Immature natural killer cell (primary cell): ENCODE results near the gene DIAPH2. TPM values are rescaled to one million over a fixed set of nuclear protein-coding genes. Genes with fewer than 3 reads are reported as not detected.

ENCODE experiments used
- DNase-seq, 3 donors: peaks; one replicate each; pipeline ENCODE4 v3.0.0; 2022; ENCODE audit warnings: mixed read lengths in 1 of 3
- H3K27ac Mint-ChIP-seq, 6 donors: one replicate each; pipeline ENCODE4 v1.8.0; 2020; ENCODE audit warnings: mixed read lengths in 6 of 6, mild to moderate bottlenecking in 5 of 6, inconsistent platforms in 4 of 6, moderate library complexity in 3 of 6
- H3K27me3 Mint-ChIP-seq, 3 donors: one replicate each; pipeline ENCODE4 v1.8.0; 2020 to 2021; ENCODE audit warnings: low read depth in 3 of 3, mild to moderate bottlenecking in 3 of 3, mixed read lengths in 3 of 3, moderate library complexity in 3 of 3, inconsistent platforms in 1 of 3
- H3K36me3 Mint-ChIP-seq, 3 donors: one replicate each; pipeline ENCODE4 v1.8.0; 2020; ENCODE audit warnings: mixed read lengths in 3 of 3, inconsistent platforms in 2 of 3, mild to moderate bottlenecking in 2 of 3
- H3K4me1 Mint-ChIP-seq, 2 donors: one replicate each; pipeline ENCODE4 v1.8.0; 2020; ENCODE audit warnings: inconsistent platforms in 2 of 2, mild to moderate bottlenecking in 2 of 2, mixed read lengths in 2 of 2, moderate library complexity in 1 of 2
- H3K4me3 Mint-ChIP-seq, 5 donors: one replicate each; pipeline ENCODE4 v1.8.0; 2020; ENCODE audit warnings: mild to moderate bottlenecking in 5 of 5, mixed read lengths in 5 of 5, inconsistent platforms in 3 of 5, moderate library complexity in 3 of 5
- H3K9me3 Mint-ChIP-seq, 6 donors: one replicate each; pipeline ENCODE4 v1.8.0; 2020; ENCODE audit warnings: mild to moderate bottlenecking in 6 of 6, mixed read lengths in 6 of 6, inconsistent platforms in 4 of 6, moderate library complexity in 3 of 6
- polyA plus RNA-seq, 3 donors: library from polyadenylated mRNA; unstranded; fragments of 300-500 nt; fragmentation: Illumina TruSeq; gene quantifications; one replicate each; pipeline ENCODE4 v1.2.3, GENCODE V29; 2021

The DIAPH2 gene
- polyA plus RNA-seq, 3 donors from 2014 or later = 5.5 to 10.9 (median 9.6) TPM

- Mint-ChIP-seq H3K9me3 (peaks cover 0 to 22% (median 10%) of the 10 kb centered on the region in 6 donors), H3K27ac (no peak overlapping the region), H3K4me3 (no peak overlapping the region), H3K4me1 (peaks cover 7 to 9% of the 10 kb centered on the region in 2 donors), H3K36me3 (peaks cover 0 to 18% (median 10%) of the 10 kb centered on the region in 3 donors), H3K27me3 (peaks cover 0 to 5% (median 3%) of the 10 kb centered on the region in 3 donors)
- no peak for DNase-seq
Measured at GRCh38 chrX:97529536-97530200, 845.0 kb downstream of the DIAPH2 start.

GRCh38 chrX:97531825-97532224 is 847.2 kb downstream of the DIAPH2 start:
- Mint-ChIP-seq H3K27ac (no peak overlapping the region), H3K4me1 (peaks cover 7 to 9% of the 10 kb centered on the region in 2 donors), H3K4me3 (no peak overlapping the region), H3K36me3 (peaks cover 0 to 10% (median 10%) of the 10 kb centered on the region in 3 donors), H3K27me3 (peaks cover 0 to 3% (median 2%) of the 10 kb centered on the region in 3 donors), H3K9me3 (peaks cover 0 to 22% (median 10%) of the 10 kb centered on the region in 6 donors)
- no peak for DNase-seq

- no peaks in the 10 kb centered on the region for H3K9me3 Mint-ChIP-seq
- DNase-seq = no peak
- H3K4me1 Mint-ChIP-seq = no peaks in the 10 kb centered on the region
- no peaks in the 10 kb centered on the region for H3K36me3 Mint-ChIP-seq
- H3K4me3 Mint-ChIP-seq = no peak overlapping the region
- H3K27me3 Mint-ChIP-seq = no peaks in the 10 kb centered on the region
- no peak overlapping the region for H3K27ac Mint-ChIP-seq
Measured at GRCh38 chrX:97538745-97539144, 854.1 kb downstream of the DIAPH2 start.

- Mint-ChIP-seq H3K36me3 (no peaks in the 10 kb centered on the region), H3K9me3 (no peaks in the 10 kb centered on the region), H3K4me3 (no peak overlapping the region), H3K27ac (no peak overlapping the region), H3K4me1 (no peaks in the 10 kb centered on the region), H3K27me3 (peaks cover 0 to 1% (median 0%) of the 10 kb centered on the region in 3 donors)
- no peak for DNase-seq
Measured at GRCh38 chrX:97539970-97540519, 855.4 kb downstream of the DIAPH2 start.

DNA sequence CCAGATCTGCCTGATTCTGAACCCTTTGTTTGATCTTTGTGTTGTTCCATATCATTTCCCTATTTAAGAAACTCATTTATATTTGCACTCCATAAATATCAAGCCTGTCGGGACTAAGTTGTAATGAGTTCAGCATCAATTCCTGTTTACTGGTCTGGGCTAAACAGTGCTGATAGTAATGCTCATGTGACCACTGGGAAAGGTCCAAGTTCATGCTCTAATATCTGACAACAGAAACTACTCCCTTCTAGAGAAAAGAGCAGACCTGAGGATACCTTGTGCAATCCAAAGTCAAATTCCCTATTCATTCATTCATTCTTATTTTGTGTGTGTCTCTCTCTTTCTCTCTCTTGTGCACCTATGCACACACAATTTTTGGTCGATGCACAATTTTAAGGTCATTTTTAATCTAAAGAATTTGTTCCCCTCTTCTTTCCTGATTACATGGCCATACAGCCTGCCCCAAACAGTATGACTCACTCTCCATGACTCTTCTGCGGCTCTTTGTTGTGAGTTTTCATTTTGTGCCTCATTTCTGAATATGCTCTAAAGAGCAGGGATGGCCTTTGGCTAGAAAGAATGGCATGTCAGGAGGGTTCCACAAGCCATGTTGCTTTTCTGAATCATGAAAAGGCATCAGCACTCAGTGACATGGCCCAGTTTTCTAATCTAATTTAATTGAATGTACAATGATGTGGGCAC is 863.4 kb downstream of the DIAPH2 start:
- Mint-ChIP-seq H3K9me3 (no peaks in the 10 kb centered on the region), H3K4me1 (no peaks in the 10 kb centered on the region), H3K4me3 (no peak overlapping the region), H3K36me3 (no peaks in the 10 kb centered on the region), H3K27me3 (peaks cover 0 to 7% (median 1%) of the 10 kb centered on the region in 3 donors), H3K27ac (no peak overlapping the region)
- DNase-seq = no peak

GRCh38 chrX:97551821-97552220 is 867.2 kb downstream of the DIAPH2 start:
- Mint-ChIP-seq H3K36me3 (peaks cover 0 to 4% (median 0%) of the 10 kb centered on the region in 3 donors), H3K9me3 (no peaks in the 10 kb centered on the region), H3K27ac (no peak overlapping the region), H3K4me3 (no peak overlapping the region), H3K4me1 (no peaks in the 10 kb centered on the region), H3K27me3 (peaks cover 0 to 7% (median 1%) of the 10 kb centered on the region in 3 donors)
- no peak for DNase-seq

DNA sequence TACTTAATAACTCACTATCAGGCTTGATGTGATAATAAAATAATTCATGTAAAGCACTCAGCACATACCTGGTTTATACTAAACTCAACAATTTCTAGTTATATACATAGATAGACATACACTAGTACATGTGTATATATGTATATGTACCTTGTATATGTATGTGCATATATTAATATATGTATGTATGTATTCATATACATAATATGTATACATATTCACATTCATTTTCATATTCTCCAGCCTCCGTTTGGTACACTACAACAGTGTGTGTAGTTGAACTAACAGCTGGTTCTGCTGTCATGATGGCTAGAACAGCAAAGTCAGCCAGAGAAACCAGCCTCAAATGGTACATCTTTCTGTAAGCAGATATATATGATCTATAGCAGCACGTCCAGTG is 869.2 kb downstream of the DIAPH2 start:
- DNase-seq = no peak
- Mint-ChIP-seq H3K27ac (no peak overlapping the region), H3K36me3 (peaks cover 0 to 4% (median 0%) of the 10 kb centered on the region in 3 donors), H3K9me3 (no peaks in the 10 kb centered on the region), H3K4me1 (no peaks in the 10 kb centered on the region), H3K27me3 (peaks cover 0 to 7% (median 1%) of the 10 kb centered on the region in 3 donors), H3K4me3 (no peak overlapping the region)

DNA sequence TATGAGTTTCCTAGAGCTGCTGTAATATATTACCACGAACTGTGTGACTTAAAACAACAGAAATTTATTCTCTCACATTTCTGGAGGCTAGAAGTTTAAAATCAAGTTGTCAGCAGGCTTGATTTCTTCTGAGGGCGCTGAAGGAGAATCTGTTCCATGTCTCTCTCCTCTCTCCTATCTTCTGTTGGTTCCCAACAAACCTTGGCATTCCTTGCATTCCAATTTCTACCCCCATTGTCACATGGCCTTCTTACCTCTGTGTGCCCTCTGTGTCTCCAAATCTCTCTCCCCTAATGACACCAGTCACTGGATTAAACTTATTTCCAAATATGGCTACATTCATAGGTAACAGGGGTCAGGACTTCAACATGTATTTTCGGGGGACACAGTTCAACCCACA is 871.7 kb downstream of the DIAPH2 start:
- no peak for DNase-seq
- Mint-ChIP-seq H3K27me3 (peaks cover 0 to 7% (median 0%) of the 10 kb centered on the region in 3 donors), H3K27ac (no peak overlapping the region), H3K4me1 (no peaks in the 10 kb centered on the region), H3K36me3 (peaks cover 0 to 4% (median 0%) of the 10 kb centered on the region in 3 donors), H3K9me3 (no peaks in the 10 kb centered on the region), H3K4me3 (no peak overlapping the region)

- Mint-ChIP-seq H3K27me3 (no peaks in the 10 kb centered on the region), H3K9me3 (no peaks in the 10 kb centered on the region), H3K27ac (peak overlapping the region; percentile 86 to 97 (median 92)), H3K4me1 (peaks cover 15 to 21% of the 10 kb centered on the region in 2 donors), H3K4me3 (peak overlapping the region; percentile 81 to 93 (median 83)), H3K36me3 (no peaks in the 10 kb centered on the region)
- DNase-seq = peak; percentile 50 to 67 (median 60)
Measured at GRCh38 chrX:97563531-97564133, 879.0 kb downstream of the DIAPH2 start.

- Mint-ChIP-seq H3K36me3 (no peaks in the 10 kb centered on the region), H3K27me3 (no peaks in the 10 kb centered on the region), H3K4me1 (peaks cover 15 to 21% of the 10 kb centered on the region in 2 donors), H3K27ac (peak overlapping the region; percentile 43 to 97 (median 91)), H3K9me3 (no peaks in the 10 kb centered on the region), H3K4me3 (no peak overlapping the region)
- DNase-seq = no peak
Measured at GRCh38 chrX:97564496-97564895, 879.9 kb downstream of the DIAPH2 start.

GRCh38 chrX:97587171-97587570 is 902.5 kb downstream of the DIAPH2 start:
- Mint-ChIP-seq H3K4me1 (no peaks in the 10 kb centered on the region), H3K9me3 (peaks cover 0 to 2% (median 0%) of the 10 kb centered on the region in 6 donors), H3K4me3 (no peak overlapping the region), H3K27ac (no peak overlapping the region), H3K27me3 (peaks cover 0 to 2% (median 0%) of the 10 kb centered on the region in 3 donors), H3K36me3 (peaks cover 0 to 3% (median 0%) of the 10 kb centered on the region in 3 donors)
- DNase-seq = no peak

DNA sequence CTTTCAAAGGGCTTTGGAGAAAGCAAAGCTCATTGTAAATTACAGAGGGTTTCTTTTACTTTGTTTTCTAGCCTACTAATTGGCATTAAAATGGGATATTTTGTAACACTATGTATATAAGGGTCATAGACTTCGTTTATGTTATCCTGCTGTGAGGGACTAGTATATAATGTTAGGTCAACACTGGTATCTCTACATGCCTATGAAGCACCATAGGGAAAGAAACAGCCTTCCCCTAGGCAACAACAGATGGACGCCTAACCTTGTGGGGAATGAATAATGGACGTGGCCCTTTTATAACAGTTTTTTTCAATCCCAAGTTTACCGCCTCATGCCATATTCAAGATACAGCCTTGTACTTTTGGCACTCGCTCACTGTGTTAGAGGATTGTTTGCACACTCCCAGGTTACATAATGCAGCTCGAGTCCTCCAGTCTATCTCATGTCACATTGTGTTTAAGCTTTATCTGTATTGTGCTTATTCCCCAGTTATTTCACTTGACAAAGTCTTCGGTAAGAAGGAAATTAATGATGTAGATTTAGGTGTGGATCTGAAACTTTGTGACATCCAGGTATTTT is 910.1 kb downstream of the DIAPH2 start:
- peaks cover 16 to 19% of the 10 kb centered on the region in 2 donors for H3K4me1 Mint-ChIP-seq

DNA sequence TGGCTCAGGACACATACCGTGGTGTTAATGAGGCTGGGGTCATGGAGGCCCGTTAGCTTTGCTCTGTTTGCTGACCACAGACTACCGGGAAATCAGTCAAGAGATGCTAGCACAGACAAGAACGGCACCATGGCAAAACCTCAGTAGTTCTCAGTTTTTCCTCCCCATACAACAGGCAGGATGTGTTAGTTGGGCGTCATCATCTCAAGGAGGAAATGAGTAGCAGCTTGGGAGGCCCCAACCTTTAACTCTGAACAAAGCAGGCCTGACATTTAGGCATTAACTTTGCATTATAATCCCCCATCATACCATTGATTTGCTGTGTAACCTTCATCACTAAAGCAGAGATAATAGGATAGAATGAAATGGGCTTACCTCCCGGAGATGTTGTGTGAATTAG is 913.3 kb downstream of the DIAPH2 start:
- no peaks in the 10 kb centered on the region for H3K9me3 Mint-ChIP-seq
- H3K4me1 Mint-ChIP-seq = peaks cover 16 to 19% of the 10 kb centered on the region in 2 donors
- H3K27me3 Mint-ChIP-seq = peaks cover 0 to 4% (median 2%) of the 10 kb centered on the region in 3 donors
- no peaks in the 10 kb centered on the region for H3K36me3 Mint-ChIP-seq
- peak overlapping the region in 4 of 5 donors; percentile 58 to 71 (median 64) for H3K4me3 Mint-ChIP-seq
- H3K27ac Mint-ChIP-seq = peak overlapping the region; percentile 55 to 94 (median 89)
- peak; percentile 6 to 28 (median 12) for DNase-seq

More for the DNA sequence above, 910.1 kb downstream of the DIAPH2 start:
- no peaks in the 10 kb centered on the region for H3K9me3 Mint-ChIP-seq
- H3K4me3 Mint-ChIP-seq = no peak overlapping the region
- H3K36me3 Mint-ChIP-seq = peaks cover 0 to 3% (median 0%) of the 10 kb centered on the region in 3 donors
- DNase-seq = no peak
- no peak overlapping the region for H3K27ac Mint-ChIP-seq
- peaks cover 0 to 3% (median 0%) of the 10 kb centered on the region in 3 donors for H3K27me3 Mint-ChIP-seq
